Neural cell (in vitro differentiated cells): Measurements from ENCODE around the gene FLAD1.

Source experiments
- CTCF ChIP-seq: fragments of 450-650 bp; IDR thresholded peaks from 2 replicates; pipeline ENCODE4 v1.5.1; 2014; ENCODE audit warnings: antibody characterized with exemption, mild to moderate bottlenecking, moderate library complexity; ENCODE audit not compliant: poor library complexity, severe bottlenecking
- EZH2 ChIP-seq: fragments of 200-600, 300-800 bp; shearing (Covaris generic), sonication (generic); IDR thresholded peaks from 2 replicates; pipeline ENCODE4 v1.6.1; 2014; ENCODE audit warnings: antibody characterized with exemption, low read length, borderline replicate concordance, mild to moderate bottlenecking; ENCODE audit not compliant: insufficient read depth, poor library complexity, severe bottlenecking
- REST ChIP-seq: IDR thresholded peaks from 2 replicates; pipeline ENCODE4 v1.6.1; 2012; ENCODE audit warnings: borderline replicate concordance

- TF ChIP-seq CTCF = no peak
- TF ChIP-seq REST = no peak
- no peak for TF ChIP-seq EZH2
These were observed 48.7 kb upstream of the FLAD1 start for GRCh38 chr1:154934358-154934948.
